Measurements from ENCODE around the gene POLR2J. TPM values are rescaled to one million over a fixed set of nuclear protein-coding genes. Genes with fewer than 3 reads are reported as not detected.
"Not testable (repeated sequence)": the region's sequence is repeated elsewhere in the genome, so short reads cannot be mapped to it uniquely, and the experiment has no call there.

The POLR2J gene
- total RNA-seq = 45.2 and 45.4 TPM in 2 replicates
- long read RNA-seq, transcript POLR2J-201 (4 exons, 932 nt) = major isoform, 27 of 30 reads
- long read RNA-seq, partial matches to known transcripts = 3 of 30 reads
- long read RNA-seq, other reads (novel, unspliced or antisense) = 0 of 30 reads

DNA sequence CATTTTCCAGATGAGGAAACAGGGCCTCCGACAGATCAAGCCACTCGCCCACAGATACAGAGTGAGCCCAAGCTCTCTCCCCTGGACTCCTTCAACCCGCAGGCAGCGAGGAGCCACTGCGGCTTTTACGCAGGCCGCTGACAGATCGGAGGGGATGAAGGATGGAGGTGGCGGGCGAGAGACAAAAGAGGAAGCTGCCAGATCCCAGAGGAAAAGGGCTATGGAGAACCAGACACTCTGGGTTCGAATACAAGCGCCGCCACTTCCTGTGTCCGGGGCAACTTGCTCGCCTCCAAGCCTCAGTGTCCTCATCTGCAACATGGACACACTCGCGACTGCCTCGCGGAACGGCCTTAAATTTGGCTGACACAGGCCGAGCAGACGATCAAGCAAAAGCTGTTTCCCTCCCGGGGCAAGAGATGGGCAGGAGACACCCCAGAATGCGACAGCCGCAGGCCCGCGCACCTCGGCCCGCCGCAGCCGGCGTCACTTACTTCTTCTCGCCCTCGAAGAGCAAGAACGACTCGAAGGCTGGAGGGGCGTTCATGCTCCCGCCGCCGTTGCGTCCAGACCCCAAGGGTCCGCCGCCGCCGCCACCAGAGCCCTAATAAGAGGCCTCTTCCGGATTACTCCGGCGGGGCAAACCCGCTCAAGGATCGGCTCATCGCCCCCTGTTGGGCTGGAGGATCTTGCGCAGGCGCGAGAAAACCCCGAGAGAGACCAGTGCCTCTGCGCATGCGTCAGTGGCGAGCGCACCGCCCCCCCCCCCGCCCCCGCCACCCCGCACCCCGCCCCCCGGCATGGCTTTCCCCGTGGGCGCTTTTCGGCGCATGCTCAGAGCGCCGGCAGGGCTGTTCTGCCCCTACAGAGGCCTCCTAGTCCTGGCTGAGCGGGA lies at the start of gene POLR2J:
Gene POLR2J, minus strand, starts transcription at position 609 of the 895 bp plus-strand sequence. Its CDS starts 62 bp downstream, at position 547.
- peak within 1 kb of the TSS; percentile 82 for H3K27ac Mint-ChIP-seq (ENCODE audit: unreplicated experiment)
- peak; percentile 91 for DNase-seq (ENCODE audit: extremely low spot score, unreplicated experiment)
- not testable (repeated sequence) for H3K9me3 Mint-ChIP-seq (ENCODE audit: unreplicated experiment); H3K36me3 Mint-ChIP-seq (ENCODE audit: unreplicated experiment); H3K4me1 Mint-ChIP-seq (ENCODE audit: unreplicated experiment); H3K27me3 Mint-ChIP-seq (ENCODE audit: unreplicated experiment)
- peak within 1 kb of the TSS; percentile 88 for H3K4me3 Mint-ChIP-seq (ENCODE audit: unreplicated experiment)
- TF ChIP-seq, protein P1, sequence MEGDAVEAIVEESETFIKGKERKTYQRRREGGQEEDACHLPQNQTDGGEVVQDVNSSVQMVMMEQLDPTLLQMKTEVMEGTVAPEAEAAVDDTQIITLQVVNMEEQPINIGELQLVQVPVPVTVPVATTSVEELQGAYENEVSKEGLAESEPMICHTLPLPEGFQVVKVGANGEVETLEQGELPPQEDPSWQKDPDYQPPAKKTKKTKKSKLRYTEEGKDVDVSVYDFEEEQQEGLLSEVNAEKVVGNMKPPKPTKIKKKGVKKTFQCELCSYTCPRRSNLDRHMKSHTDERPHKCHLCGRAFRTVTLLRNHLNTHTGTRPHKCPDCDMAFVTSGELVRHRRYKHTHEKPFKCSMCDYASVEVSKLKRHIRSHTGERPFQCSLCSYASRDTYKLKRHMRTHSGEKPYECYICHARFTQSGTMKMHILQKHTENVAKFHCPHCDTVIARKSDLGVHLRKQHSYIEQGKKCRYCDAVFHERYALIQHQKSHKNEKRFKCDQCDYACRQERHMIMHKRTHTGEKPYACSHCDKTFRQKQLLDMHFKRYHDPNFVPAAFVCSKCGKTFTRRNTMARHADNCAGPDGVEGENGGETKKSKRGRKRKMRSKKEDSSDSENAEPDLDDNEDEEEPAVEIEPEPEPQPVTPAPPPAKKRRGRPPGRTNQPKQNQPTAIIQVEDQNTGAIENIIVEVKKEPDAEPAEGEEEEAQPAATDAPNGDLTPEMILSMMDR (IDR thresholded peaks at IDR 0.05) = peak; percentile 36

DNA sequence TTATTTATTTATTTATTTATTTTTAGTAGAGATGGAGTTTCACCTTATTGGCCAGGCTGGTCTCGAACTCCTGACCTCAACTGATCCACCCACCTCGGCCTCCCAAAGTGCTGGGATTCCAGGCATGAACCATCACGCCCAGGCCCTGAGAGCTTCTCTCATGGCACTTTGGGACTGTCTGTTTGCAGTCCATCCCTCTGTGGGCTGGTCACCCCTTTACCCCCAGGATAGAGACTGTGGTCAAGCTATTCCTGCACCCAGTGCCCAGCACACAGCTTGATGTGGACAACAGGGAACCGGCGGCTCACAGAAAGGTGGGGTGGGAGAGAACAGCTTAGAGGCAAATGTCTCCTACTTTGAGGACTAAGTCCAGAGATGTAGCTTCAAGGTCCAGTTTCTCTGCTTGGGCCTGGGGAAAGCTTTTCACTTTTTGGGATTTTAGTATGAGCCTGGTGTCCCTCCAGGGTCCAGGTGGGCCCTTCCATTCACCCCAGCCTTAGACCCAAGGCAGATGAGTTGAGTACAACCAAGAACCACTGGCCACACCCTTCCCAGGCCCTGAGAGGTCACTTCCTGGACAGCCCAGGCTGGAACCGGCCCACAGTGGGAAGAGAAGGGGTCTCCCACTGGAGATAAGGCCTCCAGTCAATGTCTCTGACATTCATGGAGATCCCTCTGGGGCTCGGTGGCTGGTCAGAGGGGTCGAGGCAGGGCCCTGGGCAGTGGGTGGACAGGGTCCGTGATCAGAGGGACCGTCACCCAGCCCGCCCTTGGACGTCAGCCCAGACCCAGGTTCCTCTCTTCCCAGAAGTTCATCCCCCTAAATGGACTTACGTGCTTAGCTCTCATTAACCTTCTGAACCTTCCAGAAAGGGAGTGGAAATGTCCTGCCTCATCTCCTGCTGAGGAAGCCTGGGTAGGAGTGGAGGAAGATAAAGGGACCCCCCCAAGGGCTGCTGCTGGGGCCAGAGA lies 49.4 kb upstream of the POLR2J start:
- not testable (repeated sequence) for H3K4me1 Mint-ChIP-seq (ENCODE audit: unreplicated experiment); DNase-seq (ENCODE audit: extremely low spot score, unreplicated experiment); H3K4me3 Mint-ChIP-seq (ENCODE audit: unreplicated experiment); H3K27me3 Mint-ChIP-seq (ENCODE audit: unreplicated experiment); H3K9me3 Mint-ChIP-seq (ENCODE audit: unreplicated experiment); H3K36me3 Mint-ChIP-seq (ENCODE audit: unreplicated experiment); H3K27ac Mint-ChIP-seq (ENCODE audit: unreplicated experiment)

DNA sequence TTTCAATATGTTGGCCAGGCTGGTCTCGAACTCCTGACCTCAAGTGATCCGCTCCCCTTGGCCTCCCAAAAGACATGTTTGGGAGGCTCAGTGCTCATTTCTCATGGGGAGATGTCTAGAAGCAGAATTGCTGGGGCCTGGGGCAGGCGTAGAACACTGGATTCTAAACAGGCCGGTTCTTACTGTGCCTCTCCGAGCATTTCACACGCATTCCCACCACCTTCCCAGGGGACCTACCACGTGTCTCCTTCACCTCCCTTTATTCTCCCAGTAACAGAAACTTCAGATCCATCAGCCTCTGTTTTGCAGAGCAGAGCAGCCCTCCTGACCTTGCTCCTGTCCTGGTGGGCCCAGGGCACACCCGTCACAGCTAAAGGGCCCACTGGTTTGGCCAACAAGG lies 48.5 kb upstream of the POLR2J start:
- peak overlapping the region; percentile 34 for H3K27ac Mint-ChIP-seq (ENCODE audit: unreplicated experiment)
- not testable (repeated sequence) for H3K27me3 Mint-ChIP-seq (ENCODE audit: unreplicated experiment)

DNA sequence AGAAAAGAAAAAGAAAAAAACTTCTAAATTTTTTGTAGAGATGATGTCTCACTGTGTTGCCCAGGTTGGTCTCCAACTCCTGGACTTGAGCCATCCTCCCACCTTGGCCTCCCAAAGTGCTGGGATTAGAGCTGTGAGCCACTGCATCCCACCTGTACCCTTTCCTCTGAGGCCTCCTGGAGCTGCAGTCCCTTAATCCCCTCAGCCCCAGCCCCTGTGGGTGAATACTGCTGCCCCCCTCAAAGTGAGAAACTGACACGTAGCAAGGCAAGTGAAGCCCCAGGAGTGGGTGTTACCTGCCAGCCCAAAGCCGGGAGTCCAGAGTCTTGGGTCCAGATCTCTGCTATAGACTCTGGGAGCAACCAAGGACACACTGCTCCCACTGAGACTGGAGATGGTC lies 46.1 kb upstream of the POLR2J start:
- not testable (repeated sequence) for H3K9me3 Mint-ChIP-seq (ENCODE audit: unreplicated experiment); DNase-seq (ENCODE audit: extremely low spot score, unreplicated experiment); H3K36me3 Mint-ChIP-seq (ENCODE audit: unreplicated experiment); H3K27ac Mint-ChIP-seq (ENCODE audit: unreplicated experiment); H3K4me3 Mint-ChIP-seq (ENCODE audit: unreplicated experiment); H3K27me3 Mint-ChIP-seq (ENCODE audit: unreplicated experiment); H3K4me1 Mint-ChIP-seq (ENCODE audit: unreplicated experiment)

More for the DNA sequence above, 48.5 kb upstream of the POLR2J start:
- H3K36me3 Mint-ChIP-seq (ENCODE audit: unreplicated experiment); DNase-seq (ENCODE audit: extremely low spot score, unreplicated experiment); H3K9me3 Mint-ChIP-seq (ENCODE audit: unreplicated experiment); H3K4me3 Mint-ChIP-seq (ENCODE audit: unreplicated experiment); H3K4me1 Mint-ChIP-seq (ENCODE audit: unreplicated experiment): not testable (repeated sequence)

DNA sequence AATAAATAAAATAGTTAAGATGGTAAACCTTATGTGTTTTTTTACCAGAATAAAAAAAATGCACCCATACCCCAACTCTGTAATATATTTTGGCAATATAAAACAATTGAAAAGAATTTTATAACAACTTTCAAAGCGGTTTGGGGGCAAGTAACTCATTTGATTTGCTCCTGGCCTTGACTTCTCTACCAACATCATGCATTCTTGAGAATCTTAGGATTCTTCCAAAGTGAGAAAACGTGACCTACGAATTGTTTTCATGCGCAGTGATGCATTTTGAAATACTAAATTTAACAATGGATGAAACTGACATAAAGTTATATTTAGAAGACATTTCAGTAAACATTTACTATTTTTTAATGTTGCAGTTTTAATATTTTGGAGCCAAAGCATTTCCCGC lies 42.1 kb upstream of the POLR2J start:
- DNase-seq (ENCODE audit: extremely low spot score, unreplicated experiment); H3K4me1 Mint-ChIP-seq (ENCODE audit: unreplicated experiment); H3K4me3 Mint-ChIP-seq (ENCODE audit: unreplicated experiment); H3K36me3 Mint-ChIP-seq (ENCODE audit: unreplicated experiment); H3K27me3 Mint-ChIP-seq (ENCODE audit: unreplicated experiment); H3K27ac Mint-ChIP-seq (ENCODE audit: unreplicated experiment); H3K9me3 Mint-ChIP-seq (ENCODE audit: unreplicated experiment): not testable (repeated sequence)

DNA sequence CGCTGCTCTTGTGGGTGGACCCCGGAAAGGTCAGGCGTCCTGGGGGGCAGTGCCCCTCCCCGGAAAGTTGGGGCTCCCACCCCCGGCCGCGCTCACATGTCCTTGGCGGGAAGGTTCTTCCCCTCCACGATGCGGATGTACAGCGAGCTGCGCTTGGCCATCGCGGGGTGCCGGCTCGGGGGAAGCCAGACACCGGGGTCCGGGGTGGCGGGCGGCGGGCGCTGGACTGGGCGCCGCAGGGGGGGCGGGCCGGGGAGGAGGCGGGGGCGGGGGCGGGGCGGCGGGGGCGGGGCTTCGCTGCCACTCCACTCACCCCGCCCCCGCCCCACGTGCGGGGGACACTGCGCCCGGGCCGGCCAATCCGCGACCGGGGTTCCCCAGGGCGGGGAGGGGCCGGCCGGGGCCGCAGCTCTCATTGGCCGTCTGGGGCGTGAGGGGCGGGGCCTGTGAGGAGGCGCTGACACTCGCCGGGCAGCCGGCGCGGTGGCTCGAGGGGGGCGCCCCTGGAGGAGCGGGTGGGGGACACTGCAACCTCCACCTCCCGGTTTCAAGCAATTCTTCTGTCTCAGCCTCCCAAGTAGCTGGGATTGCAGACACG lies 38.9 kb upstream of the POLR2J start, which contains the start of gene RASA4B:
Gene RASA4B, minus strand, starts transcription at position 228 of the 598 bp plus-strand sequence. Its CDS starts 67 bp downstream, at position 161.
- not testable (repeated sequence) for H3K27me3 Mint-ChIP-seq (ENCODE audit: unreplicated experiment); H3K4me3 Mint-ChIP-seq (ENCODE audit: unreplicated experiment); H3K27ac Mint-ChIP-seq (ENCODE audit: unreplicated experiment); DNase-seq (ENCODE audit: extremely low spot score, unreplicated experiment); H3K36me3 Mint-ChIP-seq (ENCODE audit: unreplicated experiment); H3K9me3 Mint-ChIP-seq (ENCODE audit: unreplicated experiment); H3K4me1 Mint-ChIP-seq (ENCODE audit: unreplicated experiment)

DNA sequence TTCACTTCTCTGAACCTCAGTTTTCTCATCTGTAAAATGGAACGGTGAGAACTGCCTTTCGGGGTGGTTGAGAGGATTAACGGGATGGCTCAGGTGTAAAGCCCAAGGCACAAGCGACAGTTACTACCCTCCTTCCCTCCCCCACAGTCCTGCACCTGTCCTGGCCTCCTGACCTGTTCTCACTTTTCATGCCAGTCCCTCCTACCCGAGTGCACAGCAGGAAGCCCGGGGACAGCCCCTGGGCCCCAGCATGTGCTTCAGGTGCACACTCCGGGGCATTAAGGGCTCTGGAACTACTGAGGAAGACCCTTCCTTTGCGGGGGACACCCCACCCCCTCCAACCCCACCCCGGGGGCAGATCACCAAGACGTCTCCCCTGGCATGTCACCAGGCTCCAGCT lies 38.2 kb upstream of the POLR2J start:
- not testable (repeated sequence) for H3K27me3 Mint-ChIP-seq (ENCODE audit: unreplicated experiment); H3K27ac Mint-ChIP-seq (ENCODE audit: unreplicated experiment); DNase-seq (ENCODE audit: extremely low spot score, unreplicated experiment); H3K4me3 Mint-ChIP-seq (ENCODE audit: unreplicated experiment); H3K36me3 Mint-ChIP-seq (ENCODE audit: unreplicated experiment); H3K9me3 Mint-ChIP-seq (ENCODE audit: unreplicated experiment); H3K4me1 Mint-ChIP-seq (ENCODE audit: unreplicated experiment)

DNA sequence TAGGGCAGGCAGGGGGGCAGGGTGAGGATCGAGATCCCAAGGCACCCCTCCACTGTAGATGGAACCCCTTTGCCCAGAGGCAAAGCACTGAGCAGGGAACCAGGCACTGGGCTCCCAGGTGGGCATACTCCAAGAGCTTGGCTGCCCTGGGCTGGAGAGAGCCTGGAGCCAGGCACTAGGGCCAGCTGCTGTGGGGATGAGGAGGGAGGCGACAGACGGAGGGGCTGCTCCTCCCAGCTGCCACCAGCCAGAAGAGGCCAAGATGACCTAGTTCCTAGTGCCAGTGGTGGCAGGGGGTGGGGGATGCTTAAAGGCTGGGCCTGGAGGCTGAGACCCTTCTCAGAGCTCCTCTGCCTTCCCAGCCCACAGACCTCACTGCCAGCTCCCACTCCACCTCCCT lies 37.2 kb upstream of the POLR2J start:
- not testable (repeated sequence) for H3K27ac Mint-ChIP-seq (ENCODE audit: unreplicated experiment); H3K9me3 Mint-ChIP-seq (ENCODE audit: unreplicated experiment); DNase-seq (ENCODE audit: extremely low spot score, unreplicated experiment); H3K36me3 Mint-ChIP-seq (ENCODE audit: unreplicated experiment); H3K4me3 Mint-ChIP-seq (ENCODE audit: unreplicated experiment); H3K4me1 Mint-ChIP-seq (ENCODE audit: unreplicated experiment); H3K27me3 Mint-ChIP-seq (ENCODE audit: unreplicated experiment)

DNA sequence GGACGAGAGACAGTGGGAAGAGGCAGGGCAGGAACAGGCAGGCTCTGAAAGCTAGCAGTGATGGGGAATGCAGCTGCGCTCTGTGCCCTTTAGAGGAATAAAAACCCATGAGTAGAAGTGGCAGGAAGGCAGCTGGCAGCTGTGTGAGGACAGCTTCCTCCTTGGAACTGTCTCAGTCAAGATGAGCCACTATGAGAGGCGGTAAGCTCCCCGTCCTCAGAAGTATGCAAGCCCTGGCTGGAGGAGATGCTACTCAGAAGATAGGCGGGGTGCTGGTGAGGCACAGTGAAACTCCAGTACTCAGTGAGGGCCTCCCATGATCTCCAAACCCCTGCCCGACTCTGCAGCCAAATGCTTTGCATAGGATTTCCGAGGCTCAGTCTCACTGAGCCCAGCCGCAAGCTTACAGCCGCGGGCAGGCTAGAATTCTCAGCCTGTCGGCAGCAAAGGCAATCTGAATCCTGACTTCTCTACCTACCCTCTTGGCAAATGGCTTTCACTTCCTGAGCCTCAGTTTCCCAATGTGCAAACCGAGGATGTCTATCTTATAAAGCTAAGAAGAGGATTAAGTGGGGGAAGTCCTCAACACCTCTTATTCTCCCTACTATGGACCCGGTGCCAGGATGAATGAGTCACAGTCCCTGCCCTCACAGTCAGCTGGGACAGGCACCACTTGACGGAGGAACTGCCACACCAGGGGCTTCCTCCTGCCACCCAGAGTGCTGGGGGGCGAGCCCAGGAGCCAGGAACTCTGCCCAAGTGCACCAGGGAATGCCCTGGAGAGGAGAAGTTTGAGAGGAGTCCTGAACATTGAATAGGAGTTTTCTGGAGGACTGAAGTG lies 36.4 kb upstream of the POLR2J start:
- not testable (repeated sequence) for H3K4me3 Mint-ChIP-seq (ENCODE audit: unreplicated experiment); H3K9me3 Mint-ChIP-seq (ENCODE audit: unreplicated experiment); DNase-seq (ENCODE audit: extremely low spot score, unreplicated experiment); H3K36me3 Mint-ChIP-seq (ENCODE audit: unreplicated experiment); H3K4me1 Mint-ChIP-seq (ENCODE audit: unreplicated experiment); H3K27ac Mint-ChIP-seq (ENCODE audit: unreplicated experiment); H3K27me3 Mint-ChIP-seq (ENCODE audit: unreplicated experiment)

Data from osteocyte (in vitro differentiated cells).